Activated naive CD4-positive, alpha-beta T cell treated with Interleukin-2 at 50 U/mL for 16 hours (primary cell): Measurements from ENCODE around the gene NIN.

Experiments used
- DNase-seq: peaks from one replicate; pipeline ENCODE4 v3.0.0-alpha.2; 2020

The NIN gene

GRCh38 chr14:50759800-50760543 lies 71.0 kb downstream of the NIN start:
- no peak for DNase-seq

GRCh38 chr14:50758945-50759344 lies 72.0 kb downstream of the NIN start:
- DNase-seq = no peak

GRCh38 chr14:50758305-50758704 lies 72.7 kb downstream of the NIN start:
- DNase-seq = no peak

GRCh38 chr14:50757702-50758101 lies 73.3 kb downstream of the NIN start:
- no peak for DNase-seq

- DNase-seq = no peak
These were observed 74.7 kb downstream of the NIN start for GRCh38 chr14:50756300-50756699.

- no peak for DNase-seq
These were observed 80.6 kb downstream of the NIN start for GRCh38 chr14:50750323-50750722.

GRCh38 chr14:50745401-50746058 lies 85.4 kb downstream of the NIN start:
- DNase-seq = no peak

- no peak for DNase-seq
These were observed 86.7 kb downstream of the NIN start for GRCh38 chr14:50744231-50744630.

GRCh38 chr14:50741567-50741966 lies 89.4 kb downstream of the NIN start:
- no peak for DNase-seq

GRCh38 chr14:50740856-50741255 lies 90.1 kb downstream of the NIN start:
- DNase-seq = no peak

GRCh38 chr14:50739186-50739585 lies 91.8 kb downstream of the NIN start:
- DNase-seq = no peak

- peak; percentile 46 for DNase-seq
These were observed 94.0 kb downstream of the NIN start for GRCh38 chr14:50736932-50737419.

GRCh38 chr14:50734950-50735695 lies 95.8 kb downstream of the NIN start:
- DNase-seq = no peak

GRCh38 chr14:50733494-50733893 lies 97.5 kb downstream of the NIN start:
- no peak for DNase-seq

- no peak for DNase-seq
These were observed 102.1 kb downstream of the NIN start for GRCh38 chr14:50728836-50729235.

GRCh38 chr14:50726372-50727107 lies 104.4 kb downstream of the NIN start:
- no peak for DNase-seq

- no peak for DNase-seq
These were observed 105.2 kb downstream of the NIN start for GRCh38 chr14:50725761-50726160.

- no peak for DNase-seq
These were observed 110.8 kb downstream of the NIN start for GRCh38 chr14:50719911-50720759.

- DNase-seq = no peak
These were observed 112.0 kb downstream of the NIN start for GRCh38 chr14:50718949-50719348.

GRCh38 chr14:50717811-50718210 lies 113.2 kb downstream of the NIN start:
- no peak for DNase-seq

GRCh38 chr14:50714450-50715073 lies 116.4 kb downstream of the NIN start:
- DNase-seq = no peak

GRCh38 chr14:50711043-50711442 lies 119.9 kb downstream of the NIN start:
- DNase-seq = no peak
